Loucy (cell line): Measurements from ENCODE around the gene TRIM21.

ENCODE experiments used
- CTCF ChIP-seq: fragments of 200-600 bp; sonication (generic); conservative IDR thresholded peaks from 2 replicates; pipeline ENCODE4 v1.5.1; 2014; ENCODE audit warnings: mild to moderate bottlenecking, antibody characterized with exemption, low read length
- EZH2phosphoT487 ChIP-seq: fragments of 200-600 bp; IDR thresholded peaks from 2 replicates; pipeline ENCODE4 v1.6.1; 2018; ENCODE audit warnings: antibody characterized with exemption, mild to moderate bottlenecking, moderate library complexity, borderline replicate concordance

- TF ChIP-seq EZH2phosphoT487, result no peak
- TF ChIP-seq CTCF, result no peak
These were observed at the start of gene TRIM21 for GRCh38 chr11:4393209-4393857.
